Cardiac muscle cell (in vitro differentiated cells and primary cell): ENCODE measurements around the gene NYNRIN. TPM values are rescaled to one million over a fixed set of nuclear protein-coding genes. Genes with fewer than 3 reads are reported as not detected.

Experiments
- DNase-seq, 2 donors: peaks; one replicate each; pipeline versions ENCODE4 v3.0.0 to v3.0.0-alpha.2; 2010 to 2017; ENCODE audit warnings: low read depth in 1 of 2, low spot score in 1 of 2
- H3K27ac ChIP-seq: fragments of 200-600 bp; sonication (generic); 2 replicates; pipeline ENCODE4 v1.5.1; 2016
- H3K27me3 ChIP-seq: fragments of 200-600 bp; sonication (generic); 2 replicates; pipeline ENCODE4 v1.6.0; 2016; ENCODE audit warnings: control low read depth
- H3K36me3 ChIP-seq: fragments of 200-600 bp; sonication (generic); 2 replicates; pipeline ENCODE4 v1.5.1; 2016; ENCODE audit warnings: control low read depth
- H3K4me1 ChIP-seq: fragments of 200-600 bp; sonication (generic); 2 replicates; pipeline ENCODE4 v1.8.1; 2017; ENCODE audit warnings: low read depth, mild to moderate bottlenecking, mixed run types
- H3K4me3 ChIP-seq: fragments of 200-600 bp; sonication (generic); 2 replicates; pipeline ENCODE4 v1.5.1; 2016; ENCODE audit warnings: mild to moderate bottlenecking
- H3K9me3 ChIP-seq: fragments of 200-600 bp; sonication (generic); 2 replicates; pipeline ENCODE4 v1.5.1; 2017; ENCODE audit warnings: low read depth, mild to moderate bottlenecking, control low read depth
- CTCF ChIP-seq: IDR thresholded peaks from 2 replicates; pipeline ENCODE4 v1.5.1; 2012; ENCODE audit warnings: low read depth, mild to moderate bottlenecking, low read length
- polyA plus RNA-seq: library from polyadenylated mRNA; unstranded; fragments of >200 nt; fragmentation: Nextera tagmentation; extraction: Ambion mirVana; gene quantifications from 2 replicates; pipeline ENCODE4 v1.2.1, GENCODE V29; 2016
- total RNA-seq: library from RNA; depleted of rRNA; stranded (reverse); fragments of >200 nt; gene quantifications from 2 replicates; pipeline ENCODE4 v1.2.3, GENCODE V29; 2016

The NYNRIN gene
- total and polyA plus RNA-seq, 2 experiments from 2014 or later: 21.3 to 56.2 TPM

GRCh38 chr14:24465805-24466204 is 67.0 kb downstream of the NYNRIN start:
- Histone ChIP-seq H3K27me3 (no peaks in the 10 kb centered on the region), H3K27ac (no peak overlapping the region), H3K9me3 (no peaks in the 10 kb centered on the region), H3K4me1 (no peaks in the 10 kb centered on the region), H3K4me3 (no peak overlapping the region), H3K36me3 (no peaks in the 10 kb centered on the region)
- DNase-seq: no peak
- no peak for TF ChIP-seq CTCF

Other genes with a start within 250 kb of the NYNRIN start
- 29.1 and 33.7 TPM in 2 replicates for gene IRF9, start 237.7 kb upstream of the NYNRIN start, total RNA-seq
- 27.3 and 35.4 TPM in 2 replicates for gene IRF9, start 237.7 kb upstream of the NYNRIN start, polyA plus RNA-seq
- gene REC8, start 226.9 kb upstream of the NYNRIN start, total RNA-seq: 20.3 and 23.5 TPM in 2 replicates
- 38.8 and 39.0 TPM in 2 replicates for gene REC8, start 226.9 kb upstream of the NYNRIN start, polyA plus RNA-seq
- gene IPO4, start 210.2 kb upstream of the NYNRIN start, total RNA-seq: 32.0 and 40.7 TPM in 2 replicates
- gene IPO4, start 210.2 kb upstream of the NYNRIN start, polyA plus RNA-seq: 26.4 and 34.5 TPM in 2 replicates
- 40.2 and 50.3 TPM in 2 replicates for gene TM9SF1, start 203.6 kb upstream of the NYNRIN start, total RNA-seq
- 55.2 and 65.3 TPM in 2 replicates for gene TM9SF1, start 203.6 kb upstream of the NYNRIN start, polyA plus RNA-seq
- not detected in 2 replicates for gene TSSK4, start 193.3 kb upstream of the NYNRIN start, total RNA-seq
- 2.3 and 3.3 TPM in 2 replicates for gene TSSK4, start 193.3 kb upstream of the NYNRIN start, polyA plus RNA-seq
- gene CHMP4A, start 185.5 kb upstream of the NYNRIN start, total RNA-seq: 26.4 and 31.0 TPM in 2 replicates
- 51.1 and 56.1 TPM in 2 replicates for gene CHMP4A, start 185.5 kb upstream of the NYNRIN start, polyA plus RNA-seq
- 39.3 and 59.8 TPM in 2 replicates for gene MDP1, start 182.9 kb upstream of the NYNRIN start, total RNA-seq
- 70.5 and 73.4 TPM in 2 replicates for gene MDP1, start 182.9 kb upstream of the NYNRIN start, polyA plus RNA-seq
- 262 and 264 TPM in 2 replicates for gene NEDD8, start 166.6 kb upstream of the NYNRIN start, total RNA-seq
- gene NEDD8, start 166.6 kb upstream of the NYNRIN start, polyA plus RNA-seq: 429 and 492 TPM in 2 replicates
- gene GMPR2, start 166.1 kb upstream of the NYNRIN start, total RNA-seq: 59.5 and 66.3 TPM in 2 replicates
- gene GMPR2, start 166.1 kb upstream of the NYNRIN start, polyA plus RNA-seq: 57.6 and 66.8 TPM in 2 replicates
- gene TINF2, start 156.4 kb upstream of the NYNRIN start, total RNA-seq: 32.3 and 40.8 TPM in 2 replicates
- 49.9 and 50.6 TPM in 2 replicates for gene TINF2, start 156.4 kb upstream of the NYNRIN start, polyA plus RNA-seq
- gene TGM1, start 135.8 kb upstream of the NYNRIN start, total RNA-seq: 0.35 and 1.7 TPM in 2 replicates
- gene TGM1, start 135.8 kb upstream of the NYNRIN start, polyA plus RNA-seq: 0.65 TPM in 1 of 2 replicates, not detected in the other
- 39.6 and 43.5 TPM in 2 replicates for gene RABGGTA, start 127.4 kb upstream of the NYNRIN start, total RNA-seq
- 43.7 and 45.2 TPM in 2 replicates for gene RABGGTA, start 127.4 kb upstream of the NYNRIN start, polyA plus RNA-seq
- 43.2 and 54.3 TPM in 2 replicates for gene DHRS1, start 99.2 kb upstream of the NYNRIN start, total RNA-seq
- 53.5 and 58.1 TPM in 2 replicates for gene DHRS1, start 99.2 kb upstream of the NYNRIN start, polyA plus RNA-seq
- gene NOP9, start 99.2 kb upstream of the NYNRIN start, total RNA-seq: 13.5 and 15.7 TPM in 2 replicates
- 2.7 and 4.3 TPM in 2 replicates for gene NOP9, start 99.2 kb upstream of the NYNRIN start, polyA plus RNA-seq
- not detected in 2 replicates for gene CIDEB, start 91.0 kb upstream of the NYNRIN start, total RNA-seq
- not detected in 2 replicates for gene CIDEB, start 91.0 kb upstream of the NYNRIN start, polyA plus RNA-seq
- gene LTB4R2, start 88.9 kb upstream of the NYNRIN start, total RNA-seq: 7.6 and 15.1 TPM in 2 replicates
- gene LTB4R2, start 88.9 kb upstream of the NYNRIN start, polyA plus RNA-seq: 0.17 and 1.8 TPM in 2 replicates
- gene LTB4R, start 87.5 kb upstream of the NYNRIN start, total RNA-seq: 8.5 and 8.8 TPM in 2 replicates
- 2.0 and 2.7 TPM in 2 replicates for gene LTB4R, start 87.5 kb upstream of the NYNRIN start, polyA plus RNA-seq
- gene ADCY4, start 63.9 kb upstream of the NYNRIN start, total RNA-seq: 0.35 and 1.5 TPM in 2 replicates
- 1.2 TPM in 1 of 2 replicates, not detected in the other for gene ADCY4, start 63.9 kb upstream of the NYNRIN start, polyA plus RNA-seq
- 0.24 TPM in 1 of 2 replicates, not detected in the other for gene RIPK3, start 59.0 kb upstream of the NYNRIN start, total RNA-seq
- 0.81 TPM in 1 of 2 replicates, not detected in the other for gene RIPK3, start 59.0 kb upstream of the NYNRIN start, polyA plus RNA-seq
- gene NFATC4, start 30.8 kb upstream of the NYNRIN start, total RNA-seq: 56.8 and 117 TPM in 2 replicates
- gene NFATC4, start 30.8 kb upstream of the NYNRIN start, polyA plus RNA-seq: 83.2 and 120 TPM in 2 replicates
- gene CBLN3, start 30.7 kb downstream of the NYNRIN start, total RNA-seq: 2.3 and 3.3 TPM in 2 replicates
- gene CBLN3, start 30.7 kb downstream of the NYNRIN start, polyA plus RNA-seq: 3.1 and 5.3 TPM in 2 replicates
- 62.2 and 90.7 TPM in 2 replicates for gene KHNYN, start 31.0 kb downstream of the NYNRIN start, total RNA-seq
- 34.7 and 35.7 TPM in 2 replicates for gene KHNYN, start 31.0 kb downstream of the NYNRIN start, polyA plus RNA-seq
- 60.4 and 63.9 TPM in 2 replicates for gene SDR39U1, start 43.8 kb downstream of the NYNRIN start, total RNA-seq
- 163 TPM in 2 replicates for gene SDR39U1, start 43.8 kb downstream of the NYNRIN start, polyA plus RNA-seq
- not detected in 2 replicates for gene CMA1, start 109.3 kb downstream of the NYNRIN start, total RNA-seq
- not detected in 2 replicates for gene CMA1, start 109.3 kb downstream of the NYNRIN start, polyA plus RNA-seq
- not detected in 2 replicates for gene CTSG, start 177.2 kb downstream of the NYNRIN start, total RNA-seq
- gene CTSG, start 177.2 kb downstream of the NYNRIN start, polyA plus RNA-seq: not detected in 2 replicates
- gene GZMH, start 210.7 kb downstream of the NYNRIN start, total RNA-seq: not detected in 2 replicates
- gene GZMH, start 210.7 kb downstream of the NYNRIN start, polyA plus RNA-seq: not detected in 2 replicates
- gene GZMB, start 235.2 kb downstream of the NYNRIN start, total RNA-seq: not detected in 2 replicates
- gene GZMB, start 235.2 kb downstream of the NYNRIN start, polyA plus RNA-seq: not detected in 2 replicates